Muscle of leg (tissue), 11 donors: ENCODE results near the gene KDM4C. TPM values are rescaled to one million over a fixed set of nuclear protein-coding genes. Genes with fewer than 3 reads are reported as not detected.
"Not testable (repeated sequence)": the region's sequence is repeated elsewhere in the genome, so short reads cannot be mapped to it uniquely, and the experiment has no call there.

Experiments used
- DNase-seq: peaks from one replicate; pipeline ENCODE4 v3.0.0; 2013
- H3K27ac ChIP-seq: one replicate; pipeline ENCODE4 v1.5.1; 2013; ENCODE audit warnings: mild to moderate bottlenecking, low read length, control low read depth
- H3K27me3 ChIP-seq: one replicate; pipeline ENCODE4 v1.6.1; 2013; ENCODE audit warnings: low read length; ENCODE audit not compliant: control insufficient read depth, insufficient read depth
- H3K36me3 ChIP-seq: one replicate; pipeline ENCODE4 v1.6.1; 2013; ENCODE audit warnings: low read length; ENCODE audit not compliant: control insufficient read depth, insufficient read depth
- H3K4me1 ChIP-seq: one replicate; pipeline ENCODE4 v1.6.1; 2013; ENCODE audit warnings: low read length; ENCODE audit not compliant: control insufficient read depth, insufficient read depth
- H3K4me3 ChIP-seq: one replicate; pipeline ENCODE4 v1.5.1; 2013; ENCODE audit warnings: low read length, control low read depth
- H3K9me3 ChIP-seq: replicated peaks from 2 replicates; pipeline ENCODE4 v1.6.1; 2013; ENCODE audit warnings: low read depth, low read length; ENCODE audit not compliant: control insufficient read depth
- WGBS: methylation state at CpG from one replicate; pipeline ENCODE4 v1.1.5; 2013; ENCODE audit warnings: missing lambda C conversion rate; ENCODE audit not compliant: insufficient coverage; 5-methylcytosine and 5-hydroxymethylcytosine counted together
- polyA plus RNA-seq, 8 donors: library from polyadenylated mRNA; unstranded; fragments of 120-200 nt; gene quantifications; one replicate each; pipeline versions ENCODE4 v1.2.1 to v1.2.3, GENCODE V29; 2013; ENCODE audit warnings: inconsistent platforms in 1 of 8, low replicate concordance in 1 of 8; ENCODE audit not compliant: insufficient read length in 8 of 8, insufficient read depth in 1 of 8
- total RNA-seq: library from RNA; stranded (reverse); fragments of 120-200 nt; gene quantifications from one replicate; pipeline ENCODE4 v1.2.4, GENCODE V29; 2013

The KDM4C gene
- total and polyA plus RNA-seq, 9 donors, result 10.1 to 19.0 (median 11.2) TPM

DNA sequence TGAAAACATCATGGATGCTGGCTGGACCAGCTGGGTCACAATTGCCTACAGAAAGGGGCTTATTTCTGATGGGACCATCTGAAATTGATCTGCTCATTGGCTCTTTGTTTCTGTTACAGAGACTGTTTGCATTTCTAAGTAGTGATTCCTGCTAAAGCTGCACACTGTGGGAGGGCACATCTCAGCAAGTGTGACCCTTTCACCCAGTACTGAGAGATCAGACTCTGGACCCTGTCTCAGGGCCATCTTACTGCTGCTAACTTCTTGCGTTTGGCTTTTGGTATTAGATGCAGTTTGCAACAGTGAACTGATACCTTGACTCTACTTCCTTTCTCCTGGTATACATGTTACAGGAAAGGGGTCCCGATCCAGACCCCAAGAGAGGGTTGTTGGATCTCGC lies 24.5 kb upstream of the KDM4C start:
- no CpG with 5 or more reads among the region's 3 CpGs for WGBS
- Histone ChIP-seq H3K4me1 (no peaks in the 10 kb centered on the region), H3K36me3 (no peaks in the 10 kb centered on the region), H3K27me3 (no peaks in the 10 kb centered on the region), H3K27ac (no peak overlapping the region), H3K4me3 (no peak overlapping the region), H3K9me3 (no peaks in the 10 kb centered on the region)
- DNase-seq, result no peak

GRCh38 chr9:6733831-6734230 lies 23.9 kb upstream of the KDM4C start:
- Histone ChIP-seq H3K27ac (no peak overlapping the region), H3K4me3 (no peak overlapping the region), H3K9me3 (no peaks in the 10 kb centered on the region), H3K4me1 (no peaks in the 10 kb centered on the region), H3K36me3 (no peaks in the 10 kb centered on the region), H3K27me3 (no peaks in the 10 kb centered on the region)
- no peak for DNase-seq
- WGBS, result 72% methylated on average over 4 of the region's 6 CpGs

- Histone ChIP-seq H3K27me3 (no peaks in the 10 kb centered on the region), H3K9me3 (no peaks in the 10 kb centered on the region), H3K4me1 (no peaks in the 10 kb centered on the region), H3K4me3 (no peak overlapping the region), H3K27ac (no peak overlapping the region), H3K36me3 (no peaks in the 10 kb centered on the region)
- DNase-seq, result no peak
- 83% methylated on average over 3 of the region's 3 CpGs for WGBS
These were observed 22.4 kb upstream of the KDM4C start for GRCh38 chr9:6735422-6735821.

GRCh38 chr9:6739218-6739617 lies 18.6 kb upstream of the KDM4C start:
- H3K36me3 ChIP-seq, result no peaks in the 10 kb centered on the region
- H3K27ac ChIP-seq, result no peak overlapping the region
- H3K9me3 ChIP-seq, result no peaks in the 10 kb centered on the region
- no peak for DNase-seq
- 0% methylated on average over 1 of the region's 1 CpG for WGBS
- no peaks in the 10 kb centered on the region for H3K27me3 ChIP-seq
- no peaks in the 10 kb centered on the region for H3K4me1 ChIP-seq
- H3K4me3 ChIP-seq, result no peak overlapping the region

DNA sequence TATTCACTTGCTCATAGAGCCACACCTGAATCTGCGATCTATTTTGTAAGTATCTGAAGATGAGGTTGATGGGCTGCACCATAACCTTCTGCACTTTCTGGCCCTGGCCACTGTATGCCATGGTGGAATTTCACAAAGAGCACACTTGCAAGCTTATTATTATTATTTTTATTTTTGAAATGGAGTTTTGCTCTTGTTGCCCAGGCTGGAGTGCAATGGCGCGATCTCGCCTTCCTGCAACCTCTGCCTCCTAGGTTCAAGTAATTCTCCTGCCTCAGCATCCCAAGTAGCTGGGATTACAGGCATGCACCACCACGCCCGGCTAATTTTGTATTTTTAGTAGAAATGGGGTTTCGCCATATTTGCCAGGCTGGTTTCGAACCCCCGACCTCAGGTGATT lies 8.9 kb upstream of the KDM4C start:
- H3K27ac ChIP-seq, H3K36me3 ChIP-seq, H3K9me3 ChIP-seq, H3K4me1 ChIP-seq, H3K4me3 ChIP-seq, H3K27me3 ChIP-seq, DNase-seq: not testable (repeated sequence)
- 100% methylated on average over 1 of the region's 9 CpGs for WGBS

- H3K27ac ChIP-seq, H3K36me3 ChIP-seq, H3K4me3 ChIP-seq, H3K27me3 ChIP-seq, DNase-seq, H3K9me3 ChIP-seq: not testable (repeated sequence)
- 93% methylated on average over 7 of the region's 10 CpGs for WGBS
- peaks cover 11% of the 10 kb centered on the region for H3K4me1 ChIP-seq
These were observed 2.9 kb upstream of the KDM4C start for GRCh38 chr9:6754861-6755260.

DNA sequence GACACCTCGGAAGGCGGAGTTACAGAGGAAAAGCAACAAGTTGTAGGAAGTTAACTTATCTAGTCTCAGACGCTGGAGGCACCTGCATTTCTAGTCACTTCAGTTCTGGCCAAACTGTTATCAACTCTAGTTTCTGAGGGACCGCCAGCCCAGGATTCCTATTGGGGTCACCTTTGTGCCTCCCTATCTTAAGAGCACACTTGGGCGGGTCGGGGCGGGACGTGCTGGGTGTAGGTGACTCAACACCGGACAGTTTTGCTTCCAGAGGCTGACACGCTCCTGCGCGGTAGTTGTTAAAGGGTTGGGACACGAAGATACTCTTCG lies 679 bp upstream of the KDM4C start:
- Histone ChIP-seq H3K4me1 (peaks cover 11% of the 10 kb centered on the region), H3K4me3 (peak overlapping the region; percentile 78), H3K36me3 (no peaks in the 10 kb centered on the region), H3K27ac (peak overlapping the region; percentile 97), H3K9me3 (no peaks in the 10 kb centered on the region), H3K27me3 (no peaks in the 10 kb centered on the region)
- 0% methylated on average over 3 of the region's 14 CpGs for WGBS
- peak; percentile 85 for DNase-seq

GRCh38 chr9:6758248-6758497 lies 400 bp downstream of the KDM4C start:
- Histone ChIP-seq H3K27ac (peak overlapping the region; percentile 97), H3K9me3 (peaks cover under 1% of the 10 kb centered on the region), H3K4me1 (peaks cover 11% of the 10 kb centered on the region), H3K36me3 (no peaks in the 10 kb centered on the region), H3K27me3 (no peaks in the 10 kb centered on the region), H3K4me3 (peak overlapping the region; percentile 78)
- DNase-seq, result no peak
- under 1% methylated on average over 35 of the region's 35 CpGs for WGBS

- Histone ChIP-seq H3K36me3 (no peaks in the 10 kb centered on the region), H3K4me3 (peak overlapping the region; percentile 78), H3K4me1 (peaks cover 11% of the 10 kb centered on the region), H3K27me3 (no peaks in the 10 kb centered on the region), H3K27ac (peak overlapping the region; percentile 97), H3K9me3 (peaks cover 2% of the 10 kb centered on the region)
- DNase-seq, result peak; percentile 69
- WGBS, result 0% methylated on average over 33 of the region's 42 CpGs
These were observed 868 bp downstream of the KDM4C start for GRCh38 chr9:6758498-6759184.

DNA sequence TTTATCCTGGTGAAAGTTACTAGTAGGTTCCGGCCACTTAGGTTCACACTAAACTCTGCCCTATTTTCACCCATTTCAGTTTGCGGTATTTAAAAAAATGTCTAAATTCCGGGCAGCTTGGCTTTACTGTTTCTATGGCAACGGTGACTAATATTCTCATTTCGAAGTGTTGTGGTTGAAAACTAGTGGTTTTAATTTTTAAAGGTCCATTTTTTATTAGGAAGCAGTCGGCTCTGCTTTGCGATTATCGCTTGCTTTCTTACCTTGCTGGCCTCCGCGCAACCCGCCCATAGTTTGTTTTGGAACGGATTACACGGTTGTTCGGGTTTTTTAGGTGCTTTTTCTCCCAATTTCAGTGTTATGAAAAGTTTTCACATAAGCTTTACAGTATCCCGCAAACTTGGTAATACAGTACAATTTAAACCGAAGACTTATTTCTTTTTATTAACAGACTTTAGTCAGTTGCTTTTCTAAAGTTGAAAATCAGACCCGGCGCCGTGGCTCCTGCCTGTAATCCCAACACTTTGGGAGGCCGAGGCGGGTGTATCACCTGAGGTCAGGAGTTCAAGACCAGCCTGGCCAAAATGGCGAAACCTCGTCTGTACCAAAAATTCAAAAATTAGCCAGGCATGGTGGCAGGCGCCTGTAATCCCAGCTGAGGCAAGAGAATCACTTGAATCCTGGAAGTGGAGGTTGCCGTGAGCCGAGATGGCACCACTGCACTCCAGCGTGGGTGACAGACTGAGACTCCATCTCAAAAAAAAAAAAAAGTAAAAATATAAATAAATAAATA lies 1.6 kb downstream of the KDM4C start:
- no peaks in the 10 kb centered on the region for H3K27me3 ChIP-seq
- H3K9me3 ChIP-seq, result peaks cover 2% of the 10 kb centered on the region
- H3K36me3 ChIP-seq, result no peaks in the 10 kb centered on the region
- H3K4me3 ChIP-seq, result peak overlapping the region; percentile 78
- WGBS, result 38% methylated on average over 15 of the region's 27 CpGs
- H3K27ac ChIP-seq, result peak overlapping the region; percentile 97
- peak; percentile 50 for DNase-seq
- H3K4me1 ChIP-seq, result peaks cover 11% of the 10 kb centered on the region
